HCT116 (cell line): ENCODE results near the gene FBXW8.

ENCODE experiments used
- POLR2A ChIP-seq: IDR thresholded peaks from 2 replicates; pipeline ENCODE4 v1.7.0; 2011; ENCODE audit warnings: borderline replicate concordance; ENCODE audit not compliant: insufficient read depth, insufficient read length; ENCODE audit errors: extremely low read depth
- RAD21 ChIP-seq: IDR thresholded peaks from 2 replicates; pipeline ENCODE4 v1.6.1; 2012; ENCODE audit warnings: low read depth, mild to moderate bottlenecking
- TF ChIP-seq, protein P1 (sequence below), 3 experiments: fragments of 200-600 bp in 1 of 3; sonication (generic) in 1 of 3; IDR thresholded peaks in 2 of 3; conservative IDR thresholded peaks in 1 of 3; 2 replicates each; pipeline ENCODE4 v1.5.1; 2012 to 2017; ENCODE audit warnings: low read depth in 2 of 3, low read length in 2 of 3, antibody characterized with exemption in 1 of 3, borderline replicate concordance in 1 of 3, control low read depth in 1 of 3, mild to moderate bottlenecking in 1 of 3, mixed read lengths in 1 of 3, mixed run types in 1 of 3, moderate library complexity in 1 of 3; ENCODE audit not compliant: insufficient read depth in 1 of 3
- TF ChIP-seq, protein P2 (sequence below): IDR thresholded peaks from 2 replicates; pipeline ENCODE4 v1.6.1; 2012

DNA sequence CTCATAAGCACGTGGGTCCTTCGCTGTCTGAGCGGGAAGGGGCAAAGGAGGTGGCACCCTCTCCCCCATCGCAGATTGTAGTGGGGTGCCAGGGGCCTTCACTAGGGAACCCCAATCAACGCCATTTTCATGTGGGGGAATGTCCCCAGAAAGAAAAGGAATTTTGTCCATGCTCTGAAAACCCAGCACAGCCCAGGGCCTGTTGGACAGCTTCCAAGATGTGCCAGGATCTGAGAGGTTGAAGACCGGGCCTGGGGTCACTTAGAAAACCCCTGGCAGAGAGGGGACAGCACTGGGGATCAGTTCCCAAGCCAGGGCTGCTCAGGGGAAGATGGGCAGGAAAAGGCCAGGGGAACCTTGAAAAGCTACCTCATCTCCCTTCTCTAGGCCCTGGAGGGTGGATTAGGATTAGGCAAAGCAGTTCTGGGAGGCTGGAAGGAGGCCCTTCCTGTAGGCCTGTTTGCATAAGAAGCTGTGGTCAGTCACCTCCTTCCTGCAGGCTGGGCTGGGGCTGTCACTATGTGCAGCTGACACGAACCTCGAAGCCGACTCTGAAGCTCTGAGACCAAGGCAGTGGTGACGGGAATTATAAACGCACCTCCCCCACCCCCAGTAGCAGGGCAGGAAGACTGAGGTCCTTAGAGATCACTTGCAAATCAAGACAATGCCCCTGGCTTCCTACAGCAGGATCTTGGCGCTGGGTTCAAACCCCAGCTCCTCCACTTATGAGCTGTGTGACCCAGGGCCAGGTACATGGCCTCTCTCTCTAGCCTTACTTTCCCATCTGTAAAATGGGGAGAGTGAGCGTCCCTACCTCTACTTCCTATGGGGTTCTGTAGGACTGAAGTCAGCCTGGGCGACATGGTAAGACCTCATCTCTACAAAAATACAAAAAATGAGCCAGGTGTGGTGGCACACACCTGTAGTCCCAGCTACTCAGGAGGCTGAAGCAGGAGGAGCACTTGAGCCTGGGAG, 159.5 kb downstream of the FBXW8 start:
- TF ChIP-seq, protein P1, sequence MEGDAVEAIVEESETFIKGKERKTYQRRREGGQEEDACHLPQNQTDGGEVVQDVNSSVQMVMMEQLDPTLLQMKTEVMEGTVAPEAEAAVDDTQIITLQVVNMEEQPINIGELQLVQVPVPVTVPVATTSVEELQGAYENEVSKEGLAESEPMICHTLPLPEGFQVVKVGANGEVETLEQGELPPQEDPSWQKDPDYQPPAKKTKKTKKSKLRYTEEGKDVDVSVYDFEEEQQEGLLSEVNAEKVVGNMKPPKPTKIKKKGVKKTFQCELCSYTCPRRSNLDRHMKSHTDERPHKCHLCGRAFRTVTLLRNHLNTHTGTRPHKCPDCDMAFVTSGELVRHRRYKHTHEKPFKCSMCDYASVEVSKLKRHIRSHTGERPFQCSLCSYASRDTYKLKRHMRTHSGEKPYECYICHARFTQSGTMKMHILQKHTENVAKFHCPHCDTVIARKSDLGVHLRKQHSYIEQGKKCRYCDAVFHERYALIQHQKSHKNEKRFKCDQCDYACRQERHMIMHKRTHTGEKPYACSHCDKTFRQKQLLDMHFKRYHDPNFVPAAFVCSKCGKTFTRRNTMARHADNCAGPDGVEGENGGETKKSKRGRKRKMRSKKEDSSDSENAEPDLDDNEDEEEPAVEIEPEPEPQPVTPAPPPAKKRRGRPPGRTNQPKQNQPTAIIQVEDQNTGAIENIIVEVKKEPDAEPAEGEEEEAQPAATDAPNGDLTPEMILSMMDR (IDR thresholded peaks at IDR 0.05 in 2 of 3, conservative IDR thresholded peaks at IDR 0.05 in 1 of 3; ENCODE audit: borderline replicate concordance in 1 of 3, insufficient read depth in 1 of 3, low read depth in 2 of 3, low read length in 2 of 3), result no peak
- no peak for TF ChIP-seq RAD21
- TF ChIP-seq, protein P2, sequence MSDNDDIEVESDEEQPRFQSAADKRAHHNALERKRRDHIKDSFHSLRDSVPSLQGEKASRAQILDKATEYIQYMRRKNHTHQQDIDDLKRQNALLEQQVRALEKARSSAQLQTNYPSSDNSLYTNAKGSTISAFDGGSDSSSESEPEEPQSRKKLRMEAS, result no peak
- TF ChIP-seq POLR2A, result no peak
